ENCODE data around the gene ASTN2. TPM values are rescaled to one million over a fixed set of nuclear protein-coding genes. Genes with fewer than 3 reads are reported as not detected.

ASTN2 gene
- total RNA-seq, 1 donor from 2014 or later, result 10.0 TPM

DNA sequence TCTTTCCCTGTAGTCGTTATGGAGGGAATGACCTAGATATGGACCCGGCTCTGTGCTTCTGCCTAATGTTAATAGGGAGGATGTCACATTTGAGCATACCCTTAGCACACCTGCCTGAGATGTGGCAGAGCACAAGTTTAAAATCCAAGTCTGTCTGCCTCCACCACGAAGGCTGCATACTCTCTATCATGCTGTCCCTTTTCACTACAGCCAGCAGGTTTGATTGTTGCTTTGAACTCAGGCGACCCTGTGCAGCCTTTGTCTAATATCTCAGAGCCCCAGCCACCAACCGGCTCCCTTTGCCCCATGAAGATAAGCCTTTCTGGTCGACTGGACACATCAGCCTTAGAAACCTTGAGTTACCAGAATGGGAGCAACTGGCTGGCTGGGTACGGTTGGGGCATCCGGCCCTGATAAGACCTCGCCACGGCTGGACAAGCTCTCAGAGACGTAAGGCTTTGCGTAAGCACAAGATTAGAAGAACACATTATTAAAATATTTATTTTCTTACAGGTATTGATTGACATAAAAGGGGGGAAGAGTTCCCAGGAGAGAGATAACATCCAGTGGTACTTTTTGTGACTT, 949.8 kb downstream of the ASTN2 start:
- TF ChIP-seq, protein P1, sequence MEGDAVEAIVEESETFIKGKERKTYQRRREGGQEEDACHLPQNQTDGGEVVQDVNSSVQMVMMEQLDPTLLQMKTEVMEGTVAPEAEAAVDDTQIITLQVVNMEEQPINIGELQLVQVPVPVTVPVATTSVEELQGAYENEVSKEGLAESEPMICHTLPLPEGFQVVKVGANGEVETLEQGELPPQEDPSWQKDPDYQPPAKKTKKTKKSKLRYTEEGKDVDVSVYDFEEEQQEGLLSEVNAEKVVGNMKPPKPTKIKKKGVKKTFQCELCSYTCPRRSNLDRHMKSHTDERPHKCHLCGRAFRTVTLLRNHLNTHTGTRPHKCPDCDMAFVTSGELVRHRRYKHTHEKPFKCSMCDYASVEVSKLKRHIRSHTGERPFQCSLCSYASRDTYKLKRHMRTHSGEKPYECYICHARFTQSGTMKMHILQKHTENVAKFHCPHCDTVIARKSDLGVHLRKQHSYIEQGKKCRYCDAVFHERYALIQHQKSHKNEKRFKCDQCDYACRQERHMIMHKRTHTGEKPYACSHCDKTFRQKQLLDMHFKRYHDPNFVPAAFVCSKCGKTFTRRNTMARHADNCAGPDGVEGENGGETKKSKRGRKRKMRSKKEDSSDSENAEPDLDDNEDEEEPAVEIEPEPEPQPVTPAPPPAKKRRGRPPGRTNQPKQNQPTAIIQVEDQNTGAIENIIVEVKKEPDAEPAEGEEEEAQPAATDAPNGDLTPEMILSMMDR (IDR thresholded peaks at IDR 0.05; ENCODE audit: unreplicated experiment), result no peak
- DNase-seq (ENCODE audit: low spot score), result no peak
- Mint-ChIP-seq H3K9me3 (ENCODE audit: unreplicated experiment) (no peaks in the 10 kb centered on the region), H3K4me3 (ENCODE audit: unreplicated experiment) (no peak overlapping the region), H3K4me1 (ENCODE audit: unreplicated experiment) (no peaks in the 10 kb centered on the region), H3K27me3 (ENCODE audit: unreplicated experiment) (peaks cover 4% of the 10 kb centered on the region), H3K36me3 (ENCODE audit: low read depth, unreplicated experiment) (no peaks in the 10 kb centered on the region), H3K27ac (ENCODE audit: unreplicated experiment) (no peak overlapping the region)

DNA sequence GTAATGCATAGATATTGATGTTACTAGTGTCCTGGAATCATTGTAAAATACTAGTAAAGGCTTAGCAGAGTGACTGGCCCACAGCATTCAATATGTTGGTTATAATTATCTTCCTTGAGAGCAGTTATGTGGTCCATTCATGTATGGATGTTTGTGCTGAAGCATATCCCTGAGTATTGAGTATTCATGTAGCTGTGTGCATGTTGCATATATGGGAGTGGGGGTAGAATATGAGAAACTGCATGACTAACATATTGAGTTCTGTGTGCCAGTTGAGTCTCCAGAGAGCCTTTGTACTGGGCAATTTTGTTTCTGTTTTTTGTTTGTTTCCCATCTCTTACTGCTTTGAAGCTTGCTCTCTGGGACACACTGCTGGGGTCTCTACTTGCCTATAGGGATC, 950.4 kb downstream of the ASTN2 start:
- DNase-seq (ENCODE audit: low spot score), result no peak
- TF ChIP-seq, protein P1 (IDR thresholded peaks at IDR 0.05; ENCODE audit: unreplicated experiment), result no peak
- Mint-ChIP-seq H3K4me1 (ENCODE audit: unreplicated experiment) (no peaks in the 10 kb centered on the region), H3K36me3 (ENCODE audit: low read depth, unreplicated experiment) (no peaks in the 10 kb centered on the region), H3K4me3 (ENCODE audit: unreplicated experiment) (no peak overlapping the region), H3K27me3 (ENCODE audit: unreplicated experiment) (peaks cover 4% of the 10 kb centered on the region), H3K27ac (ENCODE audit: unreplicated experiment) (no peak overlapping the region), H3K9me3 (ENCODE audit: unreplicated experiment) (no peaks in the 10 kb centered on the region)

DNA sequence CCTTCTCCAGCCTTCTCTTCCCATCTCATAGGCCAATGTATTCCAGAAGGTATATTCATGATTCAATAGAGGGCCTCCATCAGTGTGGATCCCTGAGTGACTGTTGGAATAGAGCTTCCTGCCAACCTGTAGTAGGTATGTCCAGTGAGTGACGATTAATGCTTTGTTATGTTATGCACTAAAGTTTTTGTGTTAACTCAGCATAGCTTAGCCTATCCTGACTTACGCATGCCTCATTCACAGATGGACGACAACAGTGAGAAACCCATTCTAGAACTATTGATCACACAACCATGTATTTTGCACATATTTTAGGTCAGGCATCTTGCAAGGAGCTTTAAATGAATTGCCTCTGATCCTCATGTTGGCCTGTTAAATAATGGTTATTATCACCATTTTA, 953.2 kb downstream of the ASTN2 start:
- H3K27me3 Mint-ChIP-seq (ENCODE audit: unreplicated experiment), result peaks cover 4% of the 10 kb centered on the region

DNA sequence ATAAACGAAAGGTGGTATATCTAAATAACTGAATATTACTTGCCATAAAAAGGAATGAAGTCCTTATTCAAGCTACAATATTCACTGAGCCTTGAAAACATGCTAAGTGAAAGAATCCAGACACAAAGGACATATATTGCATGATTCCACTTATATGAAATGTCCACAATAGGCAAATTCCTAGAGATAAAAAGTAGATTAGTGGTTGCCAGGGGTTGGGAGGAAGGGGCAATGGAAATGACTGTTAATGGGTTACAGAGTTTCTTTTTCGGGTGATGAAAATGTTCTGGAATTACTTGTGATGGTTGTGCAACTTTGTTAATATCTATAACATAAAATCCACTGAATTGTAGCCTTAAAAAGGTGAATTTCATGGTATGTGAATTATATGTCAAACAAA, 954.8 kb downstream of the ASTN2 start:
- Mint-ChIP-seq H3K36me3 (ENCODE audit: low read depth, unreplicated experiment) (no peaks in the 10 kb centered on the region), H3K27me3 (ENCODE audit: unreplicated experiment) (peaks cover 1% of the 10 kb centered on the region), H3K9me3 (ENCODE audit: unreplicated experiment) (no peaks in the 10 kb centered on the region), H3K27ac (ENCODE audit: unreplicated experiment) (no peak overlapping the region), H3K4me1 (ENCODE audit: unreplicated experiment) (no peaks in the 10 kb centered on the region), H3K4me3 (ENCODE audit: unreplicated experiment) (no peak overlapping the region)
- TF ChIP-seq, protein P1 (IDR thresholded peaks at IDR 0.05; ENCODE audit: unreplicated experiment), result no peak
- DNase-seq (ENCODE audit: low spot score), result no peak

More for the DNA sequence above, 953.2 kb downstream of the ASTN2 start:
- Mint-ChIP-seq H3K4me1 (ENCODE audit: unreplicated experiment) (no peaks in the 10 kb centered on the region), H3K9me3 (ENCODE audit: unreplicated experiment) (no peaks in the 10 kb centered on the region), H3K27ac (ENCODE audit: unreplicated experiment) (no peak overlapping the region), H3K4me3 (ENCODE audit: unreplicated experiment) (no peak overlapping the region), H3K36me3 (ENCODE audit: low read depth, unreplicated experiment) (no peaks in the 10 kb centered on the region)
- TF ChIP-seq, protein P1 (IDR thresholded peaks at IDR 0.05; ENCODE audit: unreplicated experiment), result no peak
- DNase-seq (ENCODE audit: low spot score), result no peak

DNA sequence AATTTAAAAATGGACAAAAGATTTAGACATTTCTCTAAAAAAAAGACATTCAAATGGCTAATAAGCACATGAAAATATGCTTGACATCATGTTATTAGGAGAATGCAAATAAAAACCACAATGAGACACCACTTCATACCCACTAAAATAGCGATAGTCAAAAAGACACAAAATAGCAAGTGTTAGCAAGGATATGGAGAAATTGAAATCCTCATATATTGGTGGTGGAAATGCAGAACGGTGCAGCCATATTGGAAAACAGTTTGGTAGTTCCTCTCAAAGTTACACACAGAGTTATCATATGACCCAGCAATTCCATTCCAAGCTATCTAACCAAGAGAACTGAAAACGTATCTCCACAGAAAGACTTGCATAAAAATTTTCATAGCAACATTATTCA, 955.3 kb downstream of the ASTN2 start:
- TF ChIP-seq, protein P1 (IDR thresholded peaks at IDR 0.05; ENCODE audit: unreplicated experiment), result no peak
- no peak overlapping the region for H3K4me3 Mint-ChIP-seq (ENCODE audit: unreplicated experiment)
- no peaks in the 10 kb centered on the region for H3K4me1 Mint-ChIP-seq (ENCODE audit: unreplicated experiment)
- peaks cover 1% of the 10 kb centered on the region for H3K27me3 Mint-ChIP-seq (ENCODE audit: unreplicated experiment)
- H3K9me3 Mint-ChIP-seq (ENCODE audit: unreplicated experiment), result no peaks in the 10 kb centered on the region
- no peak for DNase-seq (ENCODE audit: low spot score)
- no peaks in the 10 kb centered on the region for H3K36me3 Mint-ChIP-seq (ENCODE audit: low read depth, unreplicated experiment)
- H3K27ac Mint-ChIP-seq (ENCODE audit: unreplicated experiment), result no peak overlapping the region
